HepG2 (cell line): ENCODE measurements around the gene CACNA1D. TPM values are rescaled to one million over a fixed set of nuclear protein-coding genes. Genes with fewer than 3 reads are reported as not detected.

Experiments used
- ATAC-seq: fragments of 200-7000 bp; cut with Tn5 transposase; 3 replicates; pipeline ENCODE4 v1.9.1; 2020; ENCODE audit warnings: mild to moderate bottlenecking, moderate library complexity
- BruUV-seq: library from RNA; stranded (reverse); fragments of 400-500 nt; replicated peaks from 2 replicates; lab custom pipeline; 2021; lab: Mats Ljungman, UMichigan
- CTCF ChIA-PET: fragments of 300-600 bp; formaldehyde crosslinking; extraction: SDS; loops from one replicate; lab custom pipeline; 2021; ENCODE audit warnings: low total read pairs, inconsistent platforms, low intra/inter-chr PET ratio; lab: Yijun Ruan, JAX
- POLR2A ChIA-PET: fragments of 350-600 bp; sonication (Branson Sonifier 250); formaldehyde crosslinking; loops from one replicate; lab custom pipeline; 2020; ENCODE audit warnings: antibody characterized with exemption, inconsistent platforms; lab: Yijun Ruan, JAX
- DNase-seq: peaks from one replicate; pipeline ENCODE4 v3.0.0-alpha.2; 2015; ENCODE audit warnings: low spot score
- FAIRE-seq: peaks from 3 replicates; lab custom pipeline; 2011; peaks lifted over from hg19 to GRCh38; lab: Jason Lieb, UNC
- H2AFZ ChIP-seq: one replicate; pipeline ENCODE4 v1.6.1; 2011; ENCODE audit warnings: low read length, inconsistent platforms
- H3K27ac ChIP-seq: fragments of 300-600 bp; 3 replicates; pipeline ENCODE4 v1.8.0; 2011; ENCODE audit warnings: mixed run types, mild to moderate bottlenecking, mixed read lengths, low read length, inconsistent platforms; ENCODE audit not compliant: insufficient read depth; ENCODE audit errors: extremely low read length
- H3K27me3 ChIP-seq, 2 experiments: fragments of 200-600 bp in 1 of 2; 2 replicates in 1 of 2; 3 replicates in 1 of 2; pipeline versions ENCODE4 v1.6.0 to v1.8.0; 2011; ENCODE audit warnings: low read length in 2 of 2, mild to moderate bottlenecking in 2 of 2, moderate library complexity in 2 of 2, inconsistent platforms in 1 of 2; ENCODE audit not compliant: insufficient read depth in 2 of 2, control insufficient read depth in 1 of 2
- H3K36me3 ChIP-seq, 2 experiments: fragments of 200-600 bp in 1 of 2; replicated peaks in 1 of 2; 2 replicates in 1 of 2; 3 replicates in 1 of 2; pipeline versions ENCODE4 v1.5.1 to v1.8.0; 2011; ENCODE audit warnings: low read length in 2 of 2, inconsistent platforms in 1 of 2; ENCODE audit not compliant: insufficient read depth in 2 of 2, control insufficient read depth in 1 of 2
- H3K4me1 ChIP-seq: 2 replicates; pipeline ENCODE4 v1.5.1; 2012; ENCODE audit warnings: low read length, inconsistent platforms; ENCODE audit not compliant: insufficient read depth
- H3K4me2 ChIP-seq: 2 replicates; pipeline ENCODE4 v1.6.0; 2011; ENCODE audit warnings: low read depth, low read length, inconsistent platforms
- H3K4me3 ChIP-seq, 3 experiments: fragments of 200-600 bp in 1 of 3; sonication (generic), shearing (Covaris generic) in 1 of 3; replicated peaks in 1 of 3; 2 replicates each; pipeline ENCODE4 v1.5.1; 2011 to 2016; ENCODE audit warnings: low read length in 3 of 3, inconsistent platforms in 2 of 3, low read depth in 2 of 3, mild to moderate bottlenecking in 2 of 3, control low read depth in 1 of 3, mixed read lengths in 1 of 3; ENCODE audit not compliant: insufficient read depth in 1 of 3
- H3K79me2 ChIP-seq: one replicate; pipeline ENCODE4 v1.6.1; 2011; ENCODE audit warnings: low read length, inconsistent platforms; ENCODE audit not compliant: insufficient read depth
- H3K9ac ChIP-seq: 2 replicates; pipeline ENCODE4 v1.6.0; 2011; ENCODE audit warnings: mild to moderate bottlenecking, low read depth, low read length, inconsistent platforms; ENCODE audit not compliant: insufficient read depth
- H3K9me3 ChIP-seq: 2 replicates; pipeline ENCODE4 v1.5.1; 2012; ENCODE audit warnings: mild to moderate bottlenecking, low read length
- H4K20me1 ChIP-seq: 2 replicates; pipeline ENCODE4 v1.6.0; 2011; ENCODE audit warnings: inconsistent platforms, mild to moderate bottlenecking, low read length, moderate library complexity; ENCODE audit not compliant: insufficient read depth
- AHR ChIP-seq: IDR thresholded peaks from 2 replicates; pipeline ENCODE4 v1.6.1; 2018; ENCODE audit warnings: missing genetic modification reagents, missing compliant biosample characterization
- CBFB ChIP-seq: sonication (generic); formaldehyde crosslinking; IDR thresholded peaks from 2 replicates; pipeline ENCODE4 v1.4.0; 2020; ENCODE audit warnings: missing genetic modification reagents
- CBX5 ChIP-seq: sonication (generic); formaldehyde crosslinking; IDR thresholded peaks from 2 replicates; pipeline ENCODE4 v1.4.0; 2020; ENCODE audit warnings: missing genetic modification reagents, borderline replicate concordance
- CREM ChIP-seq, 2 experiments: sonication (generic) in 1 of 2; formaldehyde crosslinking in 1 of 2; IDR thresholded peaks; 2 replicates each; pipeline versions ENCODE4 v1.4.0 to v1.6.1; 2016 to 2020; ENCODE audit warnings: antibody characterized with exemption in 1 of 2, mild to moderate bottlenecking in 1 of 2, missing genetic modification reagents in 1 of 2
- ETV6 ChIP-seq: sonication (generic); formaldehyde crosslinking; conservative IDR thresholded peaks from 2 replicates; pipeline ENCODE4 v1.4.0; 2020; ENCODE audit warnings: missing genetic modification reagents
- ISL2 ChIP-seq: sonication (generic); formaldehyde crosslinking; IDR thresholded peaks from 2 replicates; pipeline ENCODE4 v1.5.0; 2020; ENCODE audit warnings: missing genetic modification reagents
- JDP2 ChIP-seq: sonication (generic); formaldehyde crosslinking; IDR thresholded peaks from 2 replicates; pipeline ENCODE4 v1.8.1; 2022; ENCODE audit warnings: missing genetic modification reagents, borderline replicate concordance
- KMT2B ChIP-seq: IDR thresholded peaks from 2 replicates; pipeline ENCODE4 v1.6.1; 2016; ENCODE audit warnings: missing genetic modification reagents, missing compliant biosample characterization
- RFXAP ChIP-seq: sonication (generic); formaldehyde crosslinking; IDR thresholded peaks from 2 replicates; pipeline ENCODE4 v1.4.0; 2020; ENCODE audit warnings: missing genetic modification reagents, borderline replicate concordance
- ZNF614 ChIP-seq: IDR thresholded peaks from 2 replicates; pipeline ENCODE4 v1.6.1; 2018; ENCODE audit warnings: missing biosample characterization, missing genetic modification reagents, inconsistent platforms, borderline replicate concordance
- WGBS: methylation state at CpG from one replicate; pipeline ENCODE4 v1.1.6; 2017; ENCODE audit warnings: low lambda C conversion rate; 5-methylcytosine and 5-hydroxymethylcytosine counted together
- in situ Hi-C: cut with HindIII; loops from 2 replicates; pipeline ENCODE4 v1.10.0; 2017; ENCODE audit warnings: low pct_unique_long_range_greater_than_20kb; ENCODE audit not compliant: extremely low pct_ligation_motif_present
- intact Hi-C: fragments of 100-400 bp; cut with micrococcal nuclease; formaldehyde crosslinking; loops from one replicate; pipeline ENCODE4 v1.10.0; 2022; ENCODE audit not compliant: unreplicated experiment
- polyA plus RNA-seq, 8 experiments: library from polyadenylated mRNA; depleted of rRNA in 3 of 8; stranded (reverse) in 7 of 8; unstranded in 1 of 8; fragments of >200 nt; fragmentation: Illumina TruSeq in 4 of 8; extraction: Trizol in 4 of 8; gene quantifications; 2 replicates each; pipeline versions ENCODE4 v1.2.1 to v1.2.3, GENCODE V29; 2011 to 2016; ENCODE audit warnings: low read depth in 4 of 8, missing spikeins in 1 of 8, mixed read lengths in 1 of 8; ENCODE audit not compliant: insufficient read depth in 1 of 8
- total RNA-seq, 5 experiments: library from RNA; depleted of rRNA; stranded (reverse); fragments of >200 nt; fragmentation: Illumina TruSeq; extraction: Trizol; gene quantifications; 2 replicates each; pipeline ENCODE4 v1.2.3, GENCODE V29; 2016; ENCODE audit warnings: low read depth in 1 of 5
- TF ChIP-seq, protein P1 (sequence below): sonication (generic); formaldehyde crosslinking; IDR thresholded peaks from one replicate; pipeline ENCODE4 v1.5.1; 2020; ENCODE audit warnings: mild to moderate bottlenecking, missing genetic modification reagents; ENCODE audit errors: not compliant biosample characterization
- TF ChIP-seq, protein P2 (sequence below): sonication (generic); formaldehyde crosslinking; IDR thresholded peaks from 2 replicates; pipeline ENCODE4 v1.8.1; 2023; ENCODE audit warnings: missing genetic modification reagents, inconsistent platforms, borderline replicate concordance
- TF ChIP-seq, protein P3 (sequence below): sonication (generic); formaldehyde crosslinking; IDR thresholded peaks from 2 replicates; pipeline ENCODE4 v1.4.0; 2020; ENCODE audit warnings: mild to moderate bottlenecking, missing genetic modification reagents

CACNA1D gene
- total and polyA plus RNA-seq, 2 of the 13 experiments (the other 11 are each of a cell fraction or from before 2014, with no cell fraction given) = 0.26 to 0.38 TPM

DNA sequence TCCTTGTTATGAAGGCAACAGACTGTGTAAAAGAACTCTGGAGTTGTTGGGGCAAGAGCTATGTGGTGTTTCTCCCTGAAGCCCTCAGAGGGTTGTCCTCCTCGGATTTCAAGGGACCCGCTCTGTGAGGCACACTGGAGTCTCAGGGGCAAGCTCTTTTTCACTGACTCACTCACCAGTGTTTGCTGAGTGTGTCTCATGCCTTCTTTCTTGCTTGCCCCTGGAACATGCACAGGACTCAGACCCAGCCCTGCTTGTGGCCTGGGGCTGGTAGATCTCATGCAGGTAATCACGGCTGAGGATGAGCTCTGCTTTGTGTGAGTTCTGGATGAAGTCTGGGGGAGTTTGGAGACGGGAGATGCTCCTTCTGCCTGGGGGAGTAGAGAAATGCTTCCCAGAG is 93.7 kb downstream of the CACNA1D start (continued):
- TF ChIP-seq, protein P1, sequence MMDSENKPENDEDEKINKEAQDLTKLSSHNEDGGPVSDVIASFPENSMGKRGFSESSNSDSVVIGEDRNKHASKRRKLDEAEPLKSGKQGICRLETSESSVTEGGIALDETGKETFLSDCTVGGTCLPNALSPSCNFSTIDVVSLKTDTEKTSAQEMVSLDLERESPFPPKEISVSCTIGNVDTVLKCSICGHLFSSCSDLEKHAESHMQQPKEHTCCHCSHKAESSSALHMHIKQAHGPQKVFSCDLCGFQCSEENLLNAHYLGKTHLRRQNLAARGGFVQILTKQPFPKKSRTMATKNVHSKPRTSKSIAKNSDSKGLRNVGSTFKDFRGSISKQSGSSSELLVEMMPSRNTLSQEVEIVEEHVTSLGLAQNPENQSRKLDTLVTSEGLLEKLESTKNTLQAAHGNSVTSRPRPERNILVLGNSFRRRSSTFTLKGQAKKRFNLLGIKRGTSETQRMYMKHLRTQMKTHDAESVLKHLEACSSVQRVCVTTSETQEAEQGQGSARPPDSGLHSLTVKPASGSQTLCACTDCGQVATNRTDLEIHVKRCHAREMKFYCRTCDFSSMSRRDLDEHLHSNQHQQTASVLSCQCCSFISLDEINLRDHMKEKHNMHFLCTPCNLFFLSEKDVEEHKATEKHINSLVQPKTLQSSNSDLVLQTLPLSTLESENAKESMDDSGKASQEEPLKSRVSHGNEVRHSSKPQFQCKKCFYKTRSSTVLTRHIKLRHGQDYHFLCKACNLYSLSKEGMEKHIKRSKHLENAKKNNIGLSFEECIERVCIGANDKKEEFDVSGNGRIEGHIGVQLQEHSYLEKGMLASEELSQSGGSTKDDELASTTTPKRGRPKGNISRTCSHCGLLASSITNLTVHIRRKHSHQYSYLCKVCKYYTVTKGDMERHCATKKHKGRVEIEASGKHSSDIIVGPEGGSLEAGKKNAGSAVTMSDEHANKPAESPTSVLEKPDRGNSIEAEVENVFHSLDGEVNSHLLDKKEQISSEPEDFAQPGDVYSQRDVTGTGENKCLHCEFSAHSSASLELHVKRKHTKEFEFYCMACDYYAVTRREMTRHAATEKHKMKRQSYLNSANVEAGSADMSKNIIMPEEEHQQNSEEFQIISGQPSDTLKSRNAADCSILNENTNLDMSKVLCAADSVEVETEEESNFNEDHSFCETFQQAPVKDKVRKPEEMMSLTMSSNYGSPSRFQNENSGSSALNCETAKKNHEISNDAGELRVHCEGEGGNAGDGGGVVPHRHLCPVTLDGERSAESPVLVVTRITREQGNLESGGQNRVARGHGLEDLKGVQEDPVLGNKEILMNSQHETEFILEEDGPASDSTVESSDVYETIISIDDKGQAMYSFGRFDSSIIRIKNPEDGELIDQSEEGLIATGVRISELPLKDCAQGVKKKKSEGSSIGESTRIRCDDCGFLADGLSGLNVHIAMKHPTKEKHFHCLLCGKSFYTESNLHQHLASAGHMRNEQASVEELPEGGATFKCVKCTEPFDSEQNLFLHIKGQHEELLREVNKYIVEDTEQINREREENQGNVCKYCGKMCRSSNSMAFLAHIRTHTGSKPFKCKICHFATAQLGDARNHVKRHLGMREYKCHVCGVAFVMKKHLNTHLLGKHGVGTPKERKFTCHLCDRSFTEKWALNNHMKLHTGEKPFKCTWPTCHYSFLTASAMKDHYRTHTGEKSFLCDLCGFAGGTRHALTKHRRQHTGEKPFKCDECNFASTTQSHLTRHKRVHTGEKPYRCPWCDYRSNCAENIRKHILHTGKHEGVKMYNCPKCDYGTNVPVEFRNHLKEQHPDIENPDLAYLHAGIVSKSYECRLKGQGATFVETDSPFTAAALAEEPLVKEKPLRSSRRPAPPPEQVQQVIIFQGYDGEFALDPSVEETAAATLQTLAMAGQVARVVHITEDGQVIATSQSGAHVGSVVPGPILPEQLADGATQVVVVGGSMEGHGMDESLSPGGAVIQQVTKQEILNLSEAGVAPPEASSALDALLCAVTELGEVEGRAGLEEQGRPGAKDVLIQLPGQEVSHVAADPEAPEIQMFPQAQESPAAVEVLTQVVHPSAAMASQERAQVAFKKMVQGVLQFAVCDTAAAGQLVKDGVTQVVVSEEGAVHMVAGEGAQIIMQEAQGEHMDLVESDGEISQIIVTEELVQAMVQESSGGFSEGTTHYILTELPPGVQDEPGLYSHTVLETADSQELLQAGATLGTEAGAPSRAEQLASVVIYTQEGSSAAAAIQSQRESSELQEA (CRISPR knock-in tag) = no peak
- TF ChIP-seq, all 625 proteins: peak for 0

DNA sequence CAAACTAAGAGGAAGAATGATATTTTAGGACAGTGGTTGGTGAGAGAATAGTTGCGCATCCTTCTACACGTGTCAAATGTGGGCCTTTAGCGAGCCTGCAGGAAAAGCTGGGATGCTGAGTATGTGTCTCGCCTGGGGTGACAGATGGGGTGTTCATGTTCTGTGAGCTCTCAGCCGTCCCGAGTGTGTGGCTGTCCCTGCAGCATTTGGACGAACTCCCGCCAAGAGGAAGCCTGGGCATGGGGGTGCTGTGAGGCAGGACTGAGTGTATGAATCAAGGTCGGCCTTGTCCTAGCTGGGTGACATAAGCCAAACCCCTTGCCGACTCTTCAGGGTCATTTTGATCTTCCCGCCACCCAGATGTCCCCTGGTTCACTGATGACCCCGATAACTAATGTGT is 94.8 kb downstream of the CACNA1D start:
- H3K9me3 ChIP-seq = no peaks in the 10 kb centered on the region
- CTCF ChIA-PET = no interaction called here
- WGBS = 67% methylated on average over 7 of the region's 12 CpGs
- no peaks in the 10 kb centered on the region; the same call in 1 of the 2 replicates for H3K4me1 ChIP-seq
- ATAC-seq = no peak
- H3K79me2 ChIP-seq = no peaks in the 10 kb centered on the region
- no peaks in the 10 kb centered on the region for H4K20me1 ChIP-seq
- H3K4me3 ChIP-seq = no peak overlapping the region
- in situ Hi-C loops (no loop called here), intact Hi-C loops (no loop called here)
- no TSS peak for BruUV-seq
- no peaks in the 10 kb centered on the region; a peak in 1 of 5 replicates for H3K27me3 ChIP-seq
- H3K9ac ChIP-seq = no peak overlapping the region
- POLR2A ChIA-PET = no interaction called here
- DNase-seq = no peak
- no peak overlapping the region for H3K27ac ChIP-seq
- no peaks in the 10 kb centered on the region for H3K36me3 ChIP-seq
- no peak for FAIRE-seq
- H3K4me2 ChIP-seq = no peak overlapping the region
- H2AFZ ChIP-seq = no peak overlapping the region
- TF ChIP-seq CBX5 = no peak
- TF ChIP-seq CBFB (CRISPR knock-in tag) = no peak
- TF ChIP-seq ZNF614 (CRISPR knock-in tag) = no peak
- TF ChIP-seq CREM (IDR thresholded peaks at IDR 0.05) = no peak
- no peak for TF ChIP-seq CREM (CRISPR knock-in tag; IDR thresholded peaks at IDR 0.05)
- no peak for TF ChIP-seq ETV6 (CRISPR knock-in tag)
- TF ChIP-seq ISL2 (CRISPR knock-in tag) = no peak
- TF ChIP-seq, protein P2, sequence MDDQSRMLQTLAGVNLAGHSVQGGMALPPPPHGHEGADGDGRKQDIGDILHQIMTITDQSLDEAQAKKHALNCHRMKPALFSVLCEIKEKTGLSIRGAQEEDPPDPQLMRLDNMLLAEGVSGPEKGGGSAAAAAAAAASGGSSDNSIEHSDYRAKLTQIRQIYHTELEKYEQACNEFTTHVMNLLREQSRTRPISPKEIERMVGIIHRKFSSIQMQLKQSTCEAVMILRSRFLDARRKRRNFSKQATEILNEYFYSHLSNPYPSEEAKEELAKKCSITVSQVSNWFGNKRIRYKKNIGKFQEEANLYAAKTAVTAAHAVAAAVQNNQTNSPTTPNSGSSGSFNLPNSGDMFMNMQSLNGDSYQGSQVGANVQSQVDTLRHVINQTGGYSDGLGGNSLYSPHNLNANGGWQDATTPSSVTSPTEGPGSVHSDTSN = no peak
- TF ChIP-seq AHR (CRISPR knock-in tag) = no peak
- TF ChIP-seq RFXAP (CRISPR knock-in tag) = no peak
- TF ChIP-seq, protein P3, sequence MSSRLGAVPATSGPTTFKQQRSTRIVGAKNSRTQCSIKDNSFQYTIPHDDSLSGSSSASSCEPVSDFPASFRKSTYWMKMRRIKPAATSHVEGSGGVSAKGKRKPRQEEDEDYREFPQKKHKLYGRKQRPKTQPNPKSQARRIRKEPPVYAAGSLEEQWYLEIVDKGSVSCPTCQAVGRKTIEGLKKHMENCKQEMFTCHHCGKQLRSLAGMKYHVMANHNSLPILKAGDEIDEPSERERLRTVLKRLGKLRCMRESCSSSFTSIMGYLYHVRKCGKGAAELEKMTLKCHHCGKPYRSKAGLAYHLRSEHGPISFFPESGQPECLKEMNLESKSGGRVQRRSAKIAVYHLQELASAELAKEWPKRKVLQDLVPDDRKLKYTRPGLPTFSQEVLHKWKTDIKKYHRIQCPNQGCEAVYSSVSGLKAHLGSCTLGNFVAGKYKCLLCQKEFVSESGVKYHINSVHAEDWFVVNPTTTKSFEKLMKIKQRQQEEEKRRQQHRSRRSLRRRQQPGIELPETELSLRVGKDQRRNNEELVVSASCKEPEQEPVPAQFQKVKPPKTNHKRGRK (CRISPR knock-in tag) = no peak
- TF ChIP-seq KMT2B (CRISPR knock-in tag) = no peak
- no peak for TF ChIP-seq JDP2 (CRISPR knock-in tag)
